Measurements from ENCODE around the gene PTPN4. TPM values are rescaled to one million over a fixed set of nuclear protein-coding genes. Genes with fewer than 3 reads are reported as not detected.
"Not testable (repeated sequence)": the region's sequence is repeated elsewhere in the genome, so short reads cannot be mapped to it uniquely, and the experiment has no call there.

The PTPN4 gene
- total RNA-seq, 2 experiments from 2014 or later = 32.9 to 34.7 TPM

DNA sequence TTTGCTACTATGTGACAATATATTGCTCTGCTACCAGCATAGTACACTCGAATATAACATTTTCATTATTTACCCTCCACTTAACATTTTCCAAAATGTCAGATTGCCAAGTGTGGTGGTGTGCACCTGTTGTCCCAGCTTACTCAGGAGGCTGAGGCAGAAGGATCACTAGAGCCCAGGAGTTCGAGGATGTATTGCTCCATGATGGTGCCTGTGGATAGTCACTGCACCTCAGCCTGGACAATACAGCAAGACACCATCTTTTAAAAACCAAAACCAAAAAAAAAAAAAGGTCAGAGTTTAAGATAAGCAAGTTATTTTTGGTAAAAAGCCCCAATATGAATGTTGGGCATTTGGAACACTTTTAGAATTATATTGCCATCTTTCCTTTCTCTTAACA lies 178.0 kb downstream of the PTPN4 start:
- no peak for DNase-seq
- H3K4me1 Mint-ChIP-seq = peaks cover 22% of the 10 kb centered on the region
- no peak overlapping the region for H3K4me3 Mint-ChIP-seq
- peaks cover 2% of the 10 kb centered on the region for H3K9me3 Mint-ChIP-seq
- peaks cover 40% of the 10 kb centered on the region for H3K36me3 Mint-ChIP-seq
- no peak overlapping the region for H3K27ac Mint-ChIP-seq
- no peaks in the 10 kb centered on the region for H3K27me3 Mint-ChIP-seq

GRCh38 chr2:119939915-119940314 lies 180.2 kb downstream of the PTPN4 start:
- no peak overlapping the region for H3K4me3 Mint-ChIP-seq
- peaks cover 2% of the 10 kb centered on the region for H3K9me3 Mint-ChIP-seq
- peaks cover 38% of the 10 kb centered on the region for H3K36me3 Mint-ChIP-seq
- H3K4me1 Mint-ChIP-seq = peaks cover 29% of the 10 kb centered on the region
- no peak for DNase-seq
- H3K27ac Mint-ChIP-seq = no peak overlapping the region
- H3K27me3 Mint-ChIP-seq = no peaks in the 10 kb centered on the region

DNA sequence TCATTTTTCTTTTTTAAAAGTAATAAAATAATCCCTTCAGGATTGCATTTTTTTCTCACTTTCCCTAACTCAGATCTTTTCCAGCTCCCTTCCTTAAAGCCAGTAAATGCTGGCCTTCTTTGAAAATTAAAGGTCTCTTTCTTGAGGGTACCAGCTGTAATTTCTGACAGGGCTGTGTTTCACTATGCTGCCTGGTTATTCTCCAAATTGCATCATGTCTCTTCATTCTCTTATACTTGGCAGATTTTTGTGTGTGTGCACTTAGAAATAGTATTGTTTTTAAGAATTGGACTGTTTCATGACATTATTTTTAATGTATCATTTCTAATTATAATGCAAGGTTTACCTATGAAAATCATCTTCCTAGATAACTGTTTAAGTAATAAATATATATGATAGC lies 181.1 kb downstream of the PTPN4 start:
- Mint-ChIP-seq H3K36me3 (peaks cover 32% of the 10 kb centered on the region), H3K27ac (no peak overlapping the region), H3K27me3 (no peaks in the 10 kb centered on the region), H3K4me3 (no peak overlapping the region), H3K4me1 (peaks cover 29% of the 10 kb centered on the region), H3K9me3 (peaks cover 2% of the 10 kb centered on the region)
- DNase-seq = no peak

GRCh38 chr2:119941388-119941787 lies 181.7 kb downstream of the PTPN4 start:
- DNase-seq = no peak
- Mint-ChIP-seq H3K36me3 (peaks cover 27% of the 10 kb centered on the region), H3K9me3 (peaks cover 2% of the 10 kb centered on the region), H3K27ac (no peak overlapping the region), H3K27me3 (no peaks in the 10 kb centered on the region), H3K4me1 (peaks cover 28% of the 10 kb centered on the region), H3K4me3 (no peak overlapping the region)

GRCh38 chr2:119941981-119942513 lies 182.3 kb downstream of the PTPN4 start:
- peaks cover 25% of the 10 kb centered on the region for H3K4me1 Mint-ChIP-seq
- no peak for DNase-seq
- H3K9me3 Mint-ChIP-seq = no peaks in the 10 kb centered on the region
- H3K36me3 Mint-ChIP-seq = peaks cover 20% of the 10 kb centered on the region
- H3K27me3 Mint-ChIP-seq = no peaks in the 10 kb centered on the region
- H3K4me3 Mint-ChIP-seq = no peak overlapping the region
- no peak overlapping the region for H3K27ac Mint-ChIP-seq

GRCh38 chr2:119943058-119943457 lies 183.3 kb downstream of the PTPN4 start:
- Mint-ChIP-seq H3K4me3 (no peak overlapping the region), H3K36me3 (peaks cover 19% of the 10 kb centered on the region), H3K27ac (no peak overlapping the region), H3K9me3 (no peaks in the 10 kb centered on the region), H3K27me3 (no peaks in the 10 kb centered on the region), H3K4me1 (peaks cover 28% of the 10 kb centered on the region)
- DNase-seq = no peak

- no peak overlapping the region for H3K27ac Mint-ChIP-seq
- peaks cover 25% of the 10 kb centered on the region for H3K36me3 Mint-ChIP-seq
- no peak for DNase-seq
- H3K4me3 Mint-ChIP-seq = no peak overlapping the region
- no peaks in the 10 kb centered on the region for H3K9me3 Mint-ChIP-seq
- no peaks in the 10 kb centered on the region for H3K27me3 Mint-ChIP-seq
- peaks cover 34% of the 10 kb centered on the region for H3K4me1 Mint-ChIP-seq
These were observed 187.8 kb downstream of the PTPN4 start for GRCh38 chr2:119947535-119947934.

DNA sequence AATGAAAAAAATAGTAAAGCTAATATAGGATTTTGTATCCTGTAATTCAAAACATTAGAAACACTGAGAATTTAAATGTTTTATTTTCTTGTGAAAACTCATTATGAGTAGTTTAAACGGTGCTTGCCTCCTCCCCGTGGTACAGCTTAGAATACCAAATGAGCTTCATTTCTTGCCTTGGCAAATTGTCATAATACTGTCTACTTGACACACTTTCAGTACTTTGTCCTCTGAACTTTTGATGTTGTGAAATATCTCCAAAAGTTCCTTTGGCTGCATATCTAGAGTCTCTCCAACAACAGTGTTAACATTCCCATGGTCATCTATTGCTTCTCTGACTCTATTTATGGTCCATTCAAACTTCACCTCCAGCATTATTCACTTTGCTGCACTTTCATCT lies 191.2 kb downstream of the PTPN4 start:
- H3K4me1 Mint-ChIP-seq = peaks cover 23% of the 10 kb centered on the region
- H3K27me3 Mint-ChIP-seq = no peaks in the 10 kb centered on the region
- peaks cover 35% of the 10 kb centered on the region for H3K36me3 Mint-ChIP-seq
- no peak for DNase-seq
- H3K27ac Mint-ChIP-seq = no peak overlapping the region
- H3K4me3 Mint-ChIP-seq = no peak overlapping the region
- no peaks in the 10 kb centered on the region for H3K9me3 Mint-ChIP-seq

DNA sequence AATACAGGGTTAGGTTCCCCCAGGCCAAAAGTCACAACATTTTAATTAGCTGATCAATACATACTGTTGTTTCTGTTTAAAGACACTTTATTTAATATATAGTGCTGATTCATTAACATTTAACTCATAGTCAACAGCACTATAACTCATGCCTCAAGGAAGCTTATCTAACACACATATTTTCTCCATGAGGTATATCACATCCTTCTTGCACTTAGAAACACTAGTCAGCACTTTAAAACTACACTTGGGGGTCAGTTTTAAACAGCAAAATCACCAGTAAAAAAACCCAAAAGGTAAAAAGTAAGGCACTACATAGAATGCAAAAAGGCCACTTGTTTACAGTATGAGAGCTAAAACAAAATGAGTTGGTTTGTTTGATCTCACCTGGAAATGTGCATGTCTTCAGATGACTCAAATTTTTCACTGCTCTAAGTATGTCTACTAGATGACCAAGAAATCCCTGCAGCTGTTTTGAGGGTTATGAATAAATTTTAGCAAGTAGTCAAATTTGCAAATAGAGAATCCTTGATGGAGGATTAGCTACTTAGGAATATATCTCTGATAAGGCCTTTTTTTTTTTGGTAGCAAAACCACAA lies 199.0 kb downstream of the PTPN4 start:
- H3K4me3 Mint-ChIP-seq = no peak overlapping the region
- no peak overlapping the region for H3K27ac Mint-ChIP-seq
- H3K9me3 Mint-ChIP-seq = no peaks in the 10 kb centered on the region
- DNase-seq = no peak
- peaks cover 50% of the 10 kb centered on the region for H3K36me3 Mint-ChIP-seq
- peaks cover 20% of the 10 kb centered on the region for H3K4me1 Mint-ChIP-seq
- H3K27me3 Mint-ChIP-seq = no peaks in the 10 kb centered on the region

DNA sequence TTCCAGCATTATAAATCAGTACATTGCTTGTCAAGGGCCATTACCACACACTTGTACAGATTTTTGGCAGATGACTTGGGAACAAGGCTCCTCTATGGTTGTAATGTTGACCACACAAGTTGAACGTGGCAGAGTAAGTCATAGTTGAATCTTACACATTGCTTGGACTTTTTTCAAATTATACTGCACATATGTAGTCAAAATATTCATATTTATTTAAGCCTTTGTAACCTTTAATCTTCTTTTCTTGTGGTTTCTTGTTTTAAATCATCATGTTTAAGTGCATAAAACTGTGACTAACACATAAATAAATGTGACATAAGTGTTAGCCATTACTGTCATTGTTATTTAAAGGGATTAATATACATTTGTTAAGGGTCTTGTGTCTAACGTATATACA lies 201.1 kb downstream of the PTPN4 start:
- H3K27me3 Mint-ChIP-seq = no peaks in the 10 kb centered on the region

DNA sequence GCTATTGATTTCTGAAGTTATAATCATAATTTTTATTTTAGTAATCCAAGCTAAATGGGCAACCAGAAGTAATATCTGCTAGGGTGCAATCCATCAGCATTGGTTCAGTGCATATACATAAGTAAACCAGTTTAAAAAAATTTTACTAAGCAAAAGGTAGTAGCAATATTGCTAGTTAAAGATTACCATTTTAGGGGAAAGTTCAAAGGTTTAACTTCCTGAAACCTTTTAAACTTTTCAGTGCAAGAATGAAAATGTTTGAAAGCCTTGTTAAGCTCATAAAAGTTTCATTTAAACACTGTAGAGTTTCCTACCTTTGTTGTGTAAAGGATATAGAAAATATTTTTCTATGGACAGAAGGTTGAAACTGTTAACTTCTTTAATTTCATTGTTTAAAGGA lies 222.2 kb downstream of the PTPN4 start:
- Mint-ChIP-seq H3K4me3 (no peak overlapping the region), H3K36me3 (peaks cover 6% of the 10 kb centered on the region), H3K4me1 (peaks cover 9% of the 10 kb centered on the region), H3K27me3 (no peaks in the 10 kb centered on the region), H3K9me3 (peaks cover 6% of the 10 kb centered on the region), H3K27ac (no peak overlapping the region)
- no peak for DNase-seq

More for the DNA sequence above, 201.1 kb downstream of the PTPN4 start:
- no peaks in the 10 kb centered on the region for H3K9me3 Mint-ChIP-seq
- peaks cover 20% of the 10 kb centered on the region for H3K4me1 Mint-ChIP-seq
- no peak for DNase-seq
- peaks cover 46% of the 10 kb centered on the region for H3K36me3 Mint-ChIP-seq
- H3K27ac Mint-ChIP-seq = peak overlapping the region; percentile 42
- H3K4me3 Mint-ChIP-seq = no peak overlapping the region

DNA sequence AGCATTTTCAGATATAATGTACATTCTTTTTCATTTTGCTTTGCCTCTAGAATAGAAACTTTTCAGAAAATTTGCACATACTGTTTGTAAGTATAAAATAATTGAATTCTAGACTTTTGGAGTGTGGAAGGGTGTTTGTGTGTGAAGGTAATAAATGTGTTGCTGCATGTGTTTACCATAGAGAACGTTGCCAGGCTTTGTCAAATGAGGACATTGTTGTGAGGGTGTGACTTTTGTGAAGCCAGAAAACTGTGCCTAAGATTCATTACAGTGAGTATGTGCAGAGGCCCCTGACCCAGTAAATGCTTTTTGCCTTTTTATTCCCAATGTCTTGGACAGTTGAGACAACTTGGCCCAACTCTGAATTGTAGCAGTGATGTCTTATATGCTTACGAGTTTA lies 222.8 kb downstream of the PTPN4 start:
- no peak for DNase-seq
- peaks cover 6% of the 10 kb centered on the region for H3K9me3 Mint-ChIP-seq
- H3K36me3 Mint-ChIP-seq = peaks cover 6% of the 10 kb centered on the region
- peaks cover 9% of the 10 kb centered on the region for H3K4me1 Mint-ChIP-seq
- H3K4me3 Mint-ChIP-seq = no peak overlapping the region
- H3K27ac Mint-ChIP-seq = no peak overlapping the region
- H3K27me3 Mint-ChIP-seq = no peaks in the 10 kb centered on the region

GRCh38 chr2:119983108-119983507 lies 223.4 kb downstream of the PTPN4 start:
- peaks cover 6% of the 10 kb centered on the region for H3K9me3 Mint-ChIP-seq
- no peak overlapping the region for H3K27ac Mint-ChIP-seq
- no peak overlapping the region for H3K4me3 Mint-ChIP-seq
- H3K36me3 Mint-ChIP-seq = peaks cover 6% of the 10 kb centered on the region
- no peak for DNase-seq
- no peaks in the 10 kb centered on the region for H3K27me3 Mint-ChIP-seq
- peaks cover 9% of the 10 kb centered on the region for H3K4me1 Mint-ChIP-seq

- Mint-ChIP-seq H3K36me3 (no peaks in the 10 kb centered on the region), H3K4me1 (no peaks in the 10 kb centered on the region), H3K27me3 (no peaks in the 10 kb centered on the region), H3K27ac (no peak overlapping the region), H3K9me3 (no peaks in the 10 kb centered on the region), H3K4me3 (no peak overlapping the region)
- DNase-seq = no peak
These were observed 236.4 kb downstream of the PTPN4 start for GRCh38 chr2:119996148-119996547.

- H3K27me3 Mint-ChIP-seq, H3K4me3 Mint-ChIP-seq, DNase-seq, H3K27ac Mint-ChIP-seq, H3K4me1 Mint-ChIP-seq, H3K36me3 Mint-ChIP-seq, H3K9me3 Mint-ChIP-seq: not testable (repeated sequence)
These were observed 237.5 kb downstream of the PTPN4 start for GRCh38 chr2:119996896-119997891.
